WTC11 (cell line): ENCODE results near the gene PAM.

ENCODE experiments used
- AR ChIP-seq: fragments of 250-450 bp; sonication (Bioruptor Pico); IDR thresholded peaks from 2 replicates; pipeline ENCODE4 v1.9.0; 2021; ENCODE audit warnings: mild to moderate bottlenecking
- ATF2 ChIP-seq: sonication (generic); formaldehyde crosslinking; IDR thresholded peaks from 2 replicates; pipeline ENCODE4 v1.8.1; 2022; ENCODE audit warnings: low read depth, missing genetic modification reagents, borderline replicate concordance
- CTCF ChIP-seq: fragments of 200-600 bp; IDR thresholded peaks from 2 replicates; pipeline ENCODE4 v1.8.0; 2022; ENCODE audit warnings: antibody characterized with exemption
- E2F4 ChIP-seq: sonication (generic); formaldehyde crosslinking; IDR thresholded peaks from 2 replicates; pipeline ENCODE4 v1.8.1; 2022; ENCODE audit warnings: low read depth, mild to moderate bottlenecking, moderate library complexity, missing genetic modification reagents, borderline replicate concordance
- E2F5 ChIP-seq: sonication (generic); formaldehyde crosslinking; IDR thresholded peaks from 2 replicates; pipeline ENCODE4 v1.8.1; 2022; ENCODE audit warnings: mild to moderate bottlenecking, moderate library complexity, missing genetic modification reagents
- MAX ChIP-seq: sonication (generic); formaldehyde crosslinking; IDR thresholded peaks from 2 replicates; pipeline ENCODE4 v1.8.0; 2022; ENCODE audit warnings: mild to moderate bottlenecking, missing genetic modification reagents
- NFATC4 ChIP-seq: fragments of 250-450 bp; sonication (Bioruptor Pico); IDR thresholded peaks from 2 replicates; pipeline ENCODE4 v1.9.0; 2021; ENCODE audit warnings: mild to moderate bottlenecking
- NR2C2 ChIP-seq: sonication (generic); formaldehyde crosslinking; IDR thresholded peaks from 2 replicates; pipeline ENCODE4 v1.8.0; 2022; ENCODE audit warnings: mild to moderate bottlenecking, missing genetic modification reagents
- SMAD3 ChIP-seq: sonication (generic); formaldehyde crosslinking; IDR thresholded peaks from 2 replicates; pipeline ENCODE4 v1.8.0; 2022; ENCODE audit warnings: missing genetic modification reagents, mild to moderate bottlenecking, borderline replicate concordance
- USF2 ChIP-seq: sonication (generic); formaldehyde crosslinking; IDR thresholded peaks from 2 replicates; pipeline ENCODE4 v1.8.1; 2023; ENCODE audit warnings: mild to moderate bottlenecking, missing genetic modification reagents, moderate library complexity
- ZNF121 ChIP-seq: sonication (generic); formaldehyde crosslinking; IDR thresholded peaks from 2 replicates; pipeline ENCODE4 v1.8.0; 2023; ENCODE audit warnings: missing genetic modification reagents
- ZNF138 ChIP-seq: sonication (generic); formaldehyde crosslinking; conservative IDR thresholded peaks from 2 replicates; pipeline ENCODE4 v1.8.1; 2022; ENCODE audit warnings: mild to moderate bottlenecking, moderate library complexity, missing genetic modification reagents

GRCh38 chr5:102798104-102798785 is 43.1 kb downstream of the PAM start:
- no peak for TF ChIP-seq CTCF
- TF ChIP-seq USF2 (CRISPR knock-in tag), result no peak
- TF ChIP-seq SMAD3 (CRISPR knock-in tag), result no peak
- TF ChIP-seq AR (CRISPR knock-in tag), result no peak
- TF ChIP-seq NR2C2 (CRISPR knock-in tag), result no peak
- TF ChIP-seq MAX (CRISPR knock-in tag), result no peak
- no peak for TF ChIP-seq ATF2 (CRISPR knock-in tag)
- no peak for TF ChIP-seq E2F4 (CRISPR knock-in tag)
- TF ChIP-seq ZNF121 (CRISPR knock-in tag), result no peak
- TF ChIP-seq NFATC4 (CRISPR knock-in tag), result no peak
- no peak for TF ChIP-seq E2F5 (CRISPR knock-in tag)
- no peak for TF ChIP-seq ZNF138 (CRISPR knock-in tag)
